ENCODE results near the gene CCDC69. TPM values are rescaled to one million over a fixed set of nuclear protein-coding genes. Genes with fewer than 3 reads are reported as not detected.

The CCDC69 gene
- polyA plus RNA-seq, 2 donors: 24.2 to 32.4 TPM

GRCh38 chr5:151189151-151189550 lies 34.7 kb downstream of the CCDC69 start:
- Histone ChIP-seq H3K27me3 (ENCODE audit: control insufficient read depth in 1 of 2, insufficient read depth in 2 of 2, low read length in 2 of 2) (no peaks in the 10 kb centered on the region), H3K36me3 (ENCODE audit: control insufficient read depth in 2 of 2, insufficient read depth in 2 of 2, low read length in 1 of 2) (peaks cover 0 to 2% of the 10 kb centered on the region in 2 donors), H3K4me1 (ENCODE audit: control insufficient read depth in 2 of 2, insufficient read depth in 2 of 2, low read length in 1 of 2) (peaks cover 0 to 2% of the 10 kb centered on the region in 2 donors), H3K4me3 (ENCODE audit: low read depth in 1 of 2, low read length in 2 of 2) (no peak overlapping the region), H3K9me3 (ENCODE audit: control insufficient read depth in 2 of 2, insufficient read depth in 1 of 2, low read depth in 1 of 2, low read length in 1 of 2) (no peaks in the 10 kb centered on the region), H3K27ac (ENCODE audit: low read depth in 2 of 2, low read length in 1 of 2) (no peak overlapping the region)
- WGBS, 2 donors: 89 to 92% methylated on average over 2 of the region's 2 CpGs

GRCh38 chr5:151186538-151186937 lies 37.4 kb downstream of the CCDC69 start:
- Histone ChIP-seq H3K4me1 (ENCODE audit: control insufficient read depth in 2 of 2, insufficient read depth in 2 of 2, low read length in 1 of 2) (peaks cover 0 to 6% of the 10 kb centered on the region in 2 donors), H3K27ac (ENCODE audit: low read depth in 2 of 2, low read length in 1 of 2) (no peak overlapping the region), H3K36me3 (ENCODE audit: control insufficient read depth in 2 of 2, insufficient read depth in 2 of 2, low read length in 1 of 2) (peaks cover 0 to 2% of the 10 kb centered on the region in 2 donors), H3K27me3 (ENCODE audit: control insufficient read depth in 1 of 2, insufficient read depth in 2 of 2, low read length in 2 of 2) (no peaks in the 10 kb centered on the region), H3K4me3 (ENCODE audit: low read depth in 1 of 2, low read length in 2 of 2) (no peak overlapping the region), H3K9me3 (ENCODE audit: control insufficient read depth in 2 of 2, insufficient read depth in 1 of 2, low read depth in 1 of 2, low read length in 1 of 2) (no peaks in the 10 kb centered on the region)
- 81% methylated on average over 4 of the region's 4 CpGs for whole genome bisulfite sequencing, 2 donors

- Histone ChIP-seq H3K4me1 (ENCODE audit: control insufficient read depth in 2 of 2, insufficient read depth in 2 of 2, low read length in 1 of 2) (peaks cover 0 to 6% of the 10 kb centered on the region in 2 donors), H3K4me3 (ENCODE audit: low read depth in 1 of 2, low read length in 2 of 2) (no peak overlapping the region), H3K9me3 (ENCODE audit: control insufficient read depth in 2 of 2, insufficient read depth in 1 of 2, low read depth in 1 of 2, low read length in 1 of 2) (no peaks in the 10 kb centered on the region), H3K27me3 (ENCODE audit: control insufficient read depth in 1 of 2, insufficient read depth in 2 of 2, low read length in 2 of 2) (no peaks in the 10 kb centered on the region), H3K36me3 (ENCODE audit: control insufficient read depth in 2 of 2, insufficient read depth in 2 of 2, low read length in 1 of 2) (peaks cover 0 to 2% of the 10 kb centered on the region in 2 donors), H3K27ac (ENCODE audit: low read depth in 2 of 2, low read length in 1 of 2) (no peak overlapping the region)
- WGBS, 2 donors: 67 to 78% methylated on average over 5 of the region's 5 CpGs
Measured at GRCh38 chr5:151186052-151186451, 37.8 kb downstream of the CCDC69 start.

- peak overlapping the region in 1 of 2 donors; percentile 49 for H3K27ac ChIP-seq (ENCODE audit: low read depth in 2 of 2, low read length in 1 of 2)
Measured at GRCh38 chr5:151184316-151185042, 39.4 kb downstream of the CCDC69 start.

GRCh38 chr5:151183456-151184245 lies 40.2 kb downstream of the CCDC69 start:
- no peaks in the 10 kb centered on the region for H3K9me3 ChIP-seq (ENCODE audit: control insufficient read depth in 2 of 2, insufficient read depth in 1 of 2, low read depth in 1 of 2, low read length in 1 of 2)
- H3K36me3 ChIP-seq (ENCODE audit: control insufficient read depth in 2 of 2, insufficient read depth in 2 of 2, low read length in 1 of 2): peaks cover 0 to 2% of the 10 kb centered on the region in 2 donors
- no peak overlapping the region for H3K4me3 ChIP-seq (ENCODE audit: low read depth in 1 of 2, low read length in 2 of 2)
- 89 to 91% methylated on average over 7 of the region's 7 CpGs for WGBS, 2 donors
- H3K27ac ChIP-seq (ENCODE audit: low read depth in 2 of 2, low read length in 1 of 2): peak overlapping the region in 1 of 2 donors; percentile 49
- no peaks in the 10 kb centered on the region for H3K27me3 ChIP-seq (ENCODE audit: control insufficient read depth in 1 of 2, insufficient read depth in 2 of 2, low read length in 2 of 2)
- peaks cover 0 to 6% of the 10 kb centered on the region in 2 donors for H3K4me1 ChIP-seq (ENCODE audit: control insufficient read depth in 2 of 2, insufficient read depth in 2 of 2, low read length in 1 of 2)

More at GRCh38 chr5:151184316-151185042, 39.4 kb downstream of the CCDC69 start:
- Histone ChIP-seq H3K9me3 (ENCODE audit: control insufficient read depth in 2 of 2, insufficient read depth in 1 of 2, low read depth in 1 of 2, low read length in 1 of 2) (no peaks in the 10 kb centered on the region), H3K4me3 (ENCODE audit: low read depth in 1 of 2, low read length in 2 of 2) (no peak overlapping the region), H3K4me1 (ENCODE audit: control insufficient read depth in 2 of 2, insufficient read depth in 2 of 2, low read length in 1 of 2) (peaks cover 0 to 6% of the 10 kb centered on the region in 2 donors), H3K27me3 (ENCODE audit: control insufficient read depth in 1 of 2, insufficient read depth in 2 of 2, low read length in 2 of 2) (no peaks in the 10 kb centered on the region), H3K36me3 (ENCODE audit: control insufficient read depth in 2 of 2, insufficient read depth in 2 of 2, low read length in 1 of 2) (peaks cover 0 to 2% of the 10 kb centered on the region in 2 donors)
- WGBS, 2 donors: 83 to 85% methylated on average over 10 of the region's 10 CpGs

- peaks cover 0 to 6% of the 10 kb centered on the region in 2 donors for H3K4me1 ChIP-seq (ENCODE audit: control insufficient read depth in 2 of 2, insufficient read depth in 2 of 2, low read length in 1 of 2)
- WGBS, 2 donors: 81 to 86% methylated on average over 8 of the region's 8 CpGs
- no peaks in the 10 kb centered on the region for H3K27me3 ChIP-seq (ENCODE audit: control insufficient read depth in 1 of 2, insufficient read depth in 2 of 2, low read length in 2 of 2)
- H3K36me3 ChIP-seq (ENCODE audit: control insufficient read depth in 2 of 2, insufficient read depth in 2 of 2, low read length in 1 of 2): peaks cover 0 to 2% of the 10 kb centered on the region in 2 donors
- no peak overlapping the region for H3K27ac ChIP-seq (ENCODE audit: low read depth in 2 of 2, low read length in 1 of 2)
- no peak overlapping the region for H3K4me3 ChIP-seq (ENCODE audit: low read depth in 1 of 2, low read length in 2 of 2)
- no peaks in the 10 kb centered on the region for H3K9me3 ChIP-seq (ENCODE audit: control insufficient read depth in 2 of 2, insufficient read depth in 1 of 2, low read depth in 1 of 2, low read length in 1 of 2)
Measured at GRCh38 chr5:151182976-151183375, 40.9 kb downstream of the CCDC69 start.

GRCh38 chr5:151182524-151182900 lies 41.4 kb downstream of the CCDC69 start:
- Histone ChIP-seq H3K4me3 (ENCODE audit: low read depth in 1 of 2, low read length in 2 of 2) (no peak overlapping the region), H3K4me1 (ENCODE audit: control insufficient read depth in 2 of 2, insufficient read depth in 2 of 2, low read length in 1 of 2) (peaks cover 0 to 6% of the 10 kb centered on the region in 2 donors), H3K27me3 (ENCODE audit: control insufficient read depth in 1 of 2, insufficient read depth in 2 of 2, low read length in 2 of 2) (no peaks in the 10 kb centered on the region), H3K27ac (ENCODE audit: low read depth in 2 of 2, low read length in 1 of 2) (no peak overlapping the region), H3K9me3 (ENCODE audit: control insufficient read depth in 2 of 2, insufficient read depth in 1 of 2, low read depth in 1 of 2, low read length in 1 of 2) (no peaks in the 10 kb centered on the region), H3K36me3 (ENCODE audit: control insufficient read depth in 2 of 2, insufficient read depth in 2 of 2, low read length in 1 of 2) (peaks cover 0 to 2% of the 10 kb centered on the region in 2 donors)
- 85 to 89% methylated on average over 4 of the region's 4 CpGs for WGBS, 2 donors

GRCh38 chr5:151181818-151182523 lies 41.9 kb downstream of the CCDC69 start:
- Histone ChIP-seq H3K9me3 (ENCODE audit: control insufficient read depth in 2 of 2, insufficient read depth in 1 of 2, low read depth in 1 of 2, low read length in 1 of 2) (no peaks in the 10 kb centered on the region), H3K36me3 (ENCODE audit: control insufficient read depth in 2 of 2, insufficient read depth in 2 of 2, low read length in 1 of 2) (no peaks in the 10 kb centered on the region), H3K27me3 (ENCODE audit: control insufficient read depth in 1 of 2, insufficient read depth in 2 of 2, low read length in 2 of 2) (no peaks in the 10 kb centered on the region), H3K4me3 (ENCODE audit: low read depth in 1 of 2, low read length in 2 of 2) (no peak overlapping the region), H3K27ac (ENCODE audit: low read depth in 2 of 2, low read length in 1 of 2) (no peak overlapping the region), H3K4me1 (ENCODE audit: control insufficient read depth in 2 of 2, insufficient read depth in 2 of 2, low read length in 1 of 2) (peaks cover 0 to 6% of the 10 kb centered on the region in 2 donors)
- WGBS, 2 donors: 79 to 82% methylated on average over 4 of the region's 4 CpGs

- no peak overlapping the region for H3K4me3 ChIP-seq (ENCODE audit: low read depth in 1 of 2, low read length in 2 of 2)
- no peaks in the 10 kb centered on the region for H3K36me3 ChIP-seq (ENCODE audit: control insufficient read depth in 2 of 2, insufficient read depth in 2 of 2, low read length in 1 of 2)
- no peaks in the 10 kb centered on the region for H3K9me3 ChIP-seq (ENCODE audit: control insufficient read depth in 2 of 2, insufficient read depth in 1 of 2, low read depth in 1 of 2, low read length in 1 of 2)
- no peak overlapping the region for H3K27ac ChIP-seq (ENCODE audit: low read depth in 2 of 2, low read length in 1 of 2)
- peaks cover 0 to 6% of the 10 kb centered on the region in 2 donors for H3K4me1 ChIP-seq (ENCODE audit: control insufficient read depth in 2 of 2, insufficient read depth in 2 of 2, low read length in 1 of 2)
- no peaks in the 10 kb centered on the region for H3K27me3 ChIP-seq (ENCODE audit: control insufficient read depth in 1 of 2, insufficient read depth in 2 of 2, low read length in 2 of 2)
- WGBS, 2 donors: 83 to 89% methylated on average over 6 of the region's 6 CpGs
Measured at GRCh38 chr5:151180291-151180690, 43.6 kb downstream of the CCDC69 start.

Measured in esophagus (tissue), 2 donors.